Body of pancreas (tissue), 4 donors: ENCODE results near the gene CEP128. TPM values are rescaled to one million over a fixed set of nuclear protein-coding genes. Genes with fewer than 3 reads are reported as not detected.

Source experiments
- ATAC-seq: fragments of 150-250 bp; one replicate; pipeline ENCODE4 v1.9.1; 2016
- DNase-seq, 4 donors: peaks; one replicate each; pipeline ENCODE4 v3.0.0-alpha.2; 2019
- H3K27ac ChIP-seq, 4 donors: fragments of 200-600 bp; sonication (generic); 1 replicate in 3 of 4; 2 replicates in 1 of 4; pipeline versions ENCODE4 v1.5.1 to v1.6.1; 2016 to 2019; ENCODE audit warnings: mild to moderate bottlenecking in 1 of 4, mixed read lengths in 1 of 4, moderate library complexity in 1 of 4
- H3K27me3 ChIP-seq, 2 donors: fragments of 200-600 bp; sonication (generic); one replicate each; pipeline ENCODE4 v1.6.0; 2016; ENCODE audit warnings: mild to moderate bottlenecking in 1 of 2
- H3K36me3 ChIP-seq, 2 donors: fragments of 200-600 bp; sonication (generic); replicated peaks in 1 of 2; 2 replicates each; pipeline ENCODE4 v1.5.1; 2016; ENCODE audit warnings: low read depth in 2 of 2; ENCODE audit not compliant: insufficient read depth in 1 of 2
- H3K4me1 ChIP-seq: fragments of 200-600 bp; sonication (generic); one replicate; pipeline ENCODE4 v1.6.0; 2016
- H3K4me3 ChIP-seq, 2 donors: fragments of 200-600 bp; sonication (generic); 1 replicate in 1 of 2; 2 replicates in 1 of 2; pipeline ENCODE4 v1.5.1; 2016 to 2019
- H3K9me3 ChIP-seq, 3 donors: fragments of 200-600 bp; sonication (generic); 1 replicate in 2 of 3; 2 replicates in 1 of 3; pipeline ENCODE4 v1.5.1; 2016
- CTCF ChIP-seq, 7 experiments: fragments of 450-650 bp in 4 of 7; fragments of 200-600 bp in 3 of 7; sonication (generic) in 3 of 7; IDR thresholded peaks; one replicate each; pipeline ENCODE4 v1.5.1; 2016 to 2019; ENCODE audit warnings: antibody characterized with exemption in 7 of 7
- POLR2A ChIP-seq, 3 donors: fragments of 450-650 bp; IDR thresholded peaks; one replicate each; pipeline ENCODE4 v1.6.1; 2016; ENCODE audit warnings: antibody characterized with exemption in 3 of 3, mild to moderate bottlenecking in 2 of 3
- WGBS, 2 donors: methylation state at CpG; one replicate each; pipeline ENCODE4 v1.1.5; 2017; 5-methylcytosine and 5-hydroxymethylcytosine counted together
- intact Hi-C: fragments of 100-400 bp; cut with DNase I; formaldehyde crosslinking; loops from one replicate; pipeline ENCODE4 v1.15.1; 2023
- total RNA-seq, 2 donors: library from RNA; depleted of rRNA; stranded (reverse); fragments of >200 nt; gene quantifications; one replicate each; pipeline ENCODE4 v1.1.0, GENCODE V29; 2016

The CEP128 gene
- total RNA-seq, 2 donors from 2014 or later = 7.8 to 14.5 TPM

- no peaks in the 10 kb centered on the region for H3K27me3 ChIP-seq
- ATAC-seq (no peak), DNase-seq (no peak)
- H3K36me3 ChIP-seq = no peaks in the 10 kb centered on the region
- 92 to 97% methylated on average over 4 of the region's 4 CpGs for WGBS, 2 donors
- H3K9me3 ChIP-seq = no peaks in the 10 kb centered on the region
- H3K27ac ChIP-seq = no peak overlapping the region
- TF ChIP-seq POLR2A (IDR thresholded peaks at IDR 0.05) (no peak), CTCF (IDR thresholded peaks at IDR 0.05) (no peak)
- H3K4me1 ChIP-seq = no peaks in the 10 kb centered on the region
- H3K4me3 ChIP-seq = no peak overlapping the region
- intact Hi-C loops = no loop called here
These were observed 445.4 kb downstream of the CEP128 start for GRCh38 chr14:80496090-80496489.

- Histone ChIP-seq H3K4me3 (no peak overlapping the region), H3K36me3 (no peaks in the 10 kb centered on the region), H3K27me3 (no peaks in the 10 kb centered on the region), H3K9me3 (no peaks in the 10 kb centered on the region), H3K4me1 (no peaks in the 10 kb centered on the region), H3K27ac (no peak overlapping the region)
- intact Hi-C loops = no loop called here
- 62 to 65% methylated on average over 2 of the region's 2 CpGs for WGBS, 2 donors
- DNase-seq = no peak
- no peak for ATAC-seq
- TF ChIP-seq POLR2A (IDR thresholded peaks at IDR 0.05) (no peak), CTCF (IDR thresholded peaks at IDR 0.05) (no peak)
These were observed 446.8 kb downstream of the CEP128 start for GRCh38 chr14:80494769-80495168.

GRCh38 chr14:80493620-80494019 is 447.9 kb downstream of the CEP128 start:
- H3K4me3 ChIP-seq = no peak overlapping the region
- no peaks in the 10 kb centered on the region for H3K4me1 ChIP-seq
- intact Hi-C loops = no loop called here
- no peak for ATAC-seq
- no peaks in the 10 kb centered on the region for H3K27me3 ChIP-seq
- H3K36me3 ChIP-seq = no peaks in the 10 kb centered on the region
- TF ChIP-seq POLR2A (IDR thresholded peaks at IDR 0.05) = no peak
- TF ChIP-seq CTCF (IDR thresholded peaks at IDR 0.05) = no peak
- H3K9me3 ChIP-seq = no peaks in the 10 kb centered on the region
- DNase-seq = no peak
- H3K27ac ChIP-seq = no peak overlapping the region
- WGBS, 2 donors = 88 to 90% methylated on average over 5 of the region's 5 CpGs

- H3K4me3 ChIP-seq = no peak overlapping the region
- H3K36me3 ChIP-seq = no peaks in the 10 kb centered on the region
- no peaks in the 10 kb centered on the region for H3K9me3 ChIP-seq
- TF ChIP-seq CTCF (IDR thresholded peaks at IDR 0.05) (no peak), POLR2A (IDR thresholded peaks at IDR 0.05) (no peak)
- WGBS, 2 donors = 81 to 91% methylated on average over 2 of the region's 2 CpGs
- no peaks in the 10 kb centered on the region for H3K4me1 ChIP-seq
- no peaks in the 10 kb centered on the region for H3K27me3 ChIP-seq
- DNase-seq = no peak
- no peak for ATAC-seq
- intact Hi-C loops = no loop called here
- no peak overlapping the region for H3K27ac ChIP-seq
These were observed 449.9 kb downstream of the CEP128 start for GRCh38 chr14:80491650-80492049.

GRCh38 chr14:80491131-80491530 is 450.4 kb downstream of the CEP128 start:
- no peak overlapping the region for H3K27ac ChIP-seq
- no peaks in the 10 kb centered on the region for H3K9me3 ChIP-seq
- H3K27me3 ChIP-seq = no peaks in the 10 kb centered on the region
- no peak overlapping the region for H3K4me3 ChIP-seq
- ATAC-seq = no peak
- H3K4me1 ChIP-seq = no peaks in the 10 kb centered on the region
- 50 to 52% methylated on average over 4 of the region's 4 CpGs for WGBS, 2 donors
- no peak for TF ChIP-seq CTCF (IDR thresholded peaks at IDR 0.05)
- TF ChIP-seq POLR2A (IDR thresholded peaks at IDR 0.05) = no peak
- no peaks in the 10 kb centered on the region for H3K36me3 ChIP-seq
- DNase-seq = peak in 2 of 4 donors; percentile 3 to 8
- intact Hi-C loops = no loop called here
